Measurements from ENCODE around the gene HRAS. TPM values are rescaled to one million over a fixed set of nuclear protein-coding genes. Genes with fewer than 3 reads are reported as not detected.

Gene HRAS
- total and polyA plus RNA-seq, 10 donors = 16.6 to 90.9 (median 31.2) TPM

DNA sequence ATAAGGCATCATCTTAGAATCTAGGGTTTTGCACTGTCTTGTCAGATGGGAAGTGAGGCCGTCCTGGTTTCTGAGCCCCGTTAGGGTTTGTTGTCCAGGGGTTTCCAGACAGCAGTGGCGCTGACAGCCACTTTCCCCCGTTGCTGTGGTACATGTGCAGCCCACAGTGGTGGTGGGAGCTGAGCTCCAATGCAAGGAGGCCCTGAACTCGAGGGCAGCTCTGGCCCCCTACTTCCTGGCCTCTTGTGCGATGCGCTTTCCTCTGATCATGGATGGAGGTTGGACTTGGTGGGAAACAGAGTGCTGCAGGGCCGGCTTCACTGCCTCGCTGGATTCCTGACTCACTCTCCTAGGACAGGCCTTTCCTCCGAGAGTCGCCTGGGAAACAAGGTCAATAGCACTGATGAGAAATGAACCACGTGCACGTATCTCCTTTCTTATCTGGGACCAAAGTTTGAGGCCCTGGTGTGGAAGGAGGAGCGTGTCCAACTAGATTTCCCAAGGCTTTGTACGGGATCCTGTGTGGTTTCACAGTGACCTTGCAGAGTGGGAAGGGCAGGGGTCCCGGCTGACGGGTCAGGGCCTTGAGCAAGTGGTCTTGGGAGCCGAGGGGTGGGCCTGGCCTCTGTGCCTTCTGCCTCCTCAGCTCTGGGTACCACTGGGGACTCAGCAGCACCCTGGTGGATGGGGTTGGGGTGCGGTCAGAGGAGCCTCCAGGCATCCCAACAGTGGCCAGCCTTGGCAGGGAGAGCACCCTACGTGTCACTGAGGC, 44.6 kb upstream of the HRAS start:
- intact Hi-C loops (cut with DNase I; ENCODE audit: low total_unique reads) = no loop called here
- no peaks in the 10 kb centered on the region for H3K9me3 ChIP-seq
- H3K27me3 ChIP-seq (replicated peaks in 1 of 7) = peaks cover 0 to 6% (median 5%) of the 10 kb centered on the region in 7 donors
- TF ChIP-seq, protein P1, sequence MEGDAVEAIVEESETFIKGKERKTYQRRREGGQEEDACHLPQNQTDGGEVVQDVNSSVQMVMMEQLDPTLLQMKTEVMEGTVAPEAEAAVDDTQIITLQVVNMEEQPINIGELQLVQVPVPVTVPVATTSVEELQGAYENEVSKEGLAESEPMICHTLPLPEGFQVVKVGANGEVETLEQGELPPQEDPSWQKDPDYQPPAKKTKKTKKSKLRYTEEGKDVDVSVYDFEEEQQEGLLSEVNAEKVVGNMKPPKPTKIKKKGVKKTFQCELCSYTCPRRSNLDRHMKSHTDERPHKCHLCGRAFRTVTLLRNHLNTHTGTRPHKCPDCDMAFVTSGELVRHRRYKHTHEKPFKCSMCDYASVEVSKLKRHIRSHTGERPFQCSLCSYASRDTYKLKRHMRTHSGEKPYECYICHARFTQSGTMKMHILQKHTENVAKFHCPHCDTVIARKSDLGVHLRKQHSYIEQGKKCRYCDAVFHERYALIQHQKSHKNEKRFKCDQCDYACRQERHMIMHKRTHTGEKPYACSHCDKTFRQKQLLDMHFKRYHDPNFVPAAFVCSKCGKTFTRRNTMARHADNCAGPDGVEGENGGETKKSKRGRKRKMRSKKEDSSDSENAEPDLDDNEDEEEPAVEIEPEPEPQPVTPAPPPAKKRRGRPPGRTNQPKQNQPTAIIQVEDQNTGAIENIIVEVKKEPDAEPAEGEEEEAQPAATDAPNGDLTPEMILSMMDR (IDR thresholded peaks at IDR 0.05 in 8 of 11, conservative IDR thresholded peaks at IDR 0.05 in 3 of 11) = no peak
- no peak for TF ChIP-seq POLR2A (IDR thresholded peaks at IDR 0.05)
- TF ChIP-seq POLR2AphosphoS5 (IDR thresholded peaks at IDR 0.05) = no peak
- DNase-seq = no peak
- H3K4me3 ChIP-seq = no peak overlapping the region
- peaks cover 0 to 55% (median 33%) of the 10 kb centered on the region in 6 donors for H3K36me3 ChIP-seq
- no peak overlapping the region for H3K27ac ChIP-seq
- WGBS, 5 donors = 71 to 81% (median 78%) methylated on average over 16 to 20 of the region's 20 CpGs
- peaks cover 31 to 62% (median 52%) of the 10 kb centered on the region in 6 donors for H3K4me1 ChIP-seq

DNA sequence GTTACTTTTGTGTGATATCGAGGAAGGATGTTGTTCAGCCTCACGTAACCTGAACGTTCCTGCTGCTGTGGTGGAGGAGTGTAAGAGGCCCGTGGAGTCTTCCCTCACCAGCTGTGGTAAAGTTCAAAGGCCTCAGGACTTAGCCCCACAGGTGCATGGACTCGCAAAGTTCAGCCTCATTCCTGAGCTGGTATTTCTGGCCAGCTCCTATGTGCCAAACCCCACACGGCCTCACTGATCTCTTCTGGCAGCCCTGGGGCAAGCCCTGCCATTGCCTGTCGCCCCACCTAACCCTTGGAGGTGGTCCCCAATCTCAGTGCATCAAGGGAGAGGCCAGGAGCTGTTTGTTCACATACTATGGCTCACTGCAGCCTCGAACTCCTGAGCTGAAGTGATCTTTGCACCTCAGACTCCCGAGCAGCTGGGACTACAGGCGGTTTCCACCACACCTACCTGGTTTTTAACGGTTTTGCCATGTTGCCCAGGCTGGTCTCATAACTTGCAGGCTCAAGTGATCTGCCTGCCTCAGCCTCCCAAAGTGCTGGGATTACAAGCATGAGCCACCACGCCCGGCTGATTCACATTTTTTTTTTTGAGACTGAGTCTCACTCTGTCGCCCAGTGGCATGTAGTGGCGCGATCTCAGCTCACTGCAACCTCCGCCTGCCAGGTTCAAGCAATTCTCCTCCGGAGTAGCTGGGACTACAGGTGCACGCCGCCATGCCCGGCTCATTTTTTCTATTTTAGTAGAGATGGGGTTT, 43.1 kb upstream of the HRAS start:
- intact Hi-C loops (cut with DNase I; ENCODE audit: low total_unique reads) = no loop called here
- DNase-seq = no peak
- TF ChIP-seq, protein P1 (IDR thresholded peaks at IDR 0.05 in 8 of 11, conservative IDR thresholded peaks at IDR 0.05 in 3 of 11) = no peak
- no peak for TF ChIP-seq POLR2A (IDR thresholded peaks at IDR 0.05)
- no peak for TF ChIP-seq POLR2AphosphoS5 (IDR thresholded peaks at IDR 0.05)
- peaks cover 0 to 39% (median 21%) of the 10 kb centered on the region in 6 donors for H3K36me3 ChIP-seq
- peaks cover 31 to 73% (median 60%) of the 10 kb centered on the region in 6 donors for H3K4me1 ChIP-seq
- H3K9me3 ChIP-seq = no peaks in the 10 kb centered on the region
- WGBS, 5 donors = 70 to 82% (median 76%) methylated on average over 20 to 21 of the region's 21 CpGs
- H3K4me3 ChIP-seq = peak overlapping the region in 5 of 8 donors; percentile 82 to 94 (median 84)
- peaks cover 0 to 16% (median 14%) of the 10 kb centered on the region in 7 donors for H3K27me3 ChIP-seq (replicated peaks in 1 of 7)
- H3K27ac ChIP-seq = no peak overlapping the region

DNA sequence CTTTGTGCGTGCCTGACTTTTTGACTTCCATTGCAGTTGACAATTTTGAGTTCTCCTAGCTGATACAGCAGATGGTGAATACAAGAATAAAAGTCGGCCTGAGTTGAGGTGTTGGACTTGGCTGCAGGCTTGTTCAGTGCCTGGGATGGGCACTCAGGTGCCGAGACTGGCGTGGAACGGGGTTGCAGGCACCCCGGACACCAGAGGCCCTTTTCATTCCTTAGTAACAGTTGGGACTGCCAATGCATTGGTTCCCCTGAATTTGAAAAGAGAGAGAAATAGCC, 42.2 kb upstream of the HRAS start:
- intact Hi-C loops (cut with DNase I; ENCODE audit: low total_unique reads) = no loop called here
- Histone ChIP-seq H3K27ac (peak overlapping the region in 2 of 8 donors; percentile 90 to 96), H3K4me1 (peaks cover 31 to 76% (median 60%) of the 10 kb centered on the region in 6 donors), H3K4me3 (peak overlapping the region; percentile 68 to 94 (median 84)), H3K36me3 (peaks cover 0 to 30% (median 12%) of the 10 kb centered on the region in 6 donors), H3K9me3 (no peaks in the 10 kb centered on the region), H3K27me3 (replicated peaks in 1 of 7) (peaks cover 0 to 19% (median 14%) of the 10 kb centered on the region in 7 donors)
- TF ChIP-seq POLR2A (IDR thresholded peaks at IDR 0.05) (no peak), POLR2AphosphoS5 (IDR thresholded peaks at IDR 0.05) (no peak)
- TF ChIP-seq, protein P1 (IDR thresholded peaks at IDR 0.05 in 8 of 11, conservative IDR thresholded peaks at IDR 0.05 in 3 of 11) = no peak
- DNase-seq = no peak
- WGBS, 5 donors = 65 to 80% (median 71%) methylated on average over 6 of the region's 6 CpGs

All from spleen (tissue), 11 donors.